HS-5 (cell line): ENCODE measurements around the gene FSTL1.
A peak's percentile ranks its signal among the peaks of the same experiment; 100 is the strongest.

ENCODE experiments used
- DNase-seq: peaks from one replicate; pipeline ENCODE4 v3.0.0-alpha.2; 2012; ENCODE audit warnings: low read depth

Gene FSTL1

GRCh38 chr3:120468635-120469295, 18.0 kb upstream of the FSTL1 start:
- DNase-seq, result no peak

- DNase-seq, result no peak
These were observed 11.7 kb upstream of the FSTL1 start for GRCh38 chr3:120462409-120462959.

- no peak for DNase-seq
These were observed 10.6 kb upstream of the FSTL1 start for GRCh38 chr3:120461416-120461815.

- no peak for DNase-seq
These were observed 10.1 kb upstream of the FSTL1 start for GRCh38 chr3:120460862-120461261.

GRCh38 chr3:120460181-120460790, 9.5 kb upstream of the FSTL1 start:
- DNase-seq, result no peak

GRCh38 chr3:120459196-120459595, 8.4 kb upstream of the FSTL1 start:
- DNase-seq, result no peak

GRCh38 chr3:120457827-120458226, 7.0 kb upstream of the FSTL1 start:
- DNase-seq, result no peak

GRCh38 chr3:120454076-120454689, 3.4 kb upstream of the FSTL1 start:
- no peak for DNase-seq

GRCh38 chr3:120452816-120453215, 2.0 kb upstream of the FSTL1 start:
- no peak for DNase-seq

GRCh38 chr3:120451806-120452205, 1.0 kb upstream of the FSTL1 start:
- DNase-seq, result no peak

- no peak for DNase-seq
These were observed 525 bp upstream of the FSTL1 start for GRCh38 chr3:120451272-120451761.

- DNase-seq, result no peak
These were observed 842 bp downstream of the FSTL1 start for GRCh38 chr3:120449701-120450599.

GRCh38 chr3:120449251-120449650, 1.5 kb downstream of the FSTL1 start:
- no peak for DNase-seq

- peak; percentile 83 for DNase-seq
These were observed 2.0 kb downstream of the FSTL1 start for GRCh38 chr3:120448756-120449155.

GRCh38 chr3:120446891-120447668, 3.7 kb downstream of the FSTL1 start:
- DNase-seq, result no peak

GRCh38 chr3:120445654-120446053, 5.1 kb downstream of the FSTL1 start:
- no peak for DNase-seq

- no peak for DNase-seq
These were observed 7.1 kb downstream of the FSTL1 start for GRCh38 chr3:120443626-120444123.

GRCh38 chr3:120442975-120443517, 7.7 kb downstream of the FSTL1 start:
- no peak for DNase-seq

- DNase-seq, result no peak
These were observed 9.0 kb downstream of the FSTL1 start for GRCh38 chr3:120441776-120442175.

- no peak for DNase-seq
These were observed 10.0 kb downstream of the FSTL1 start for GRCh38 chr3:120440762-120441161.
